Measurements from ENCODE around the gene SMAD7.

DNA sequence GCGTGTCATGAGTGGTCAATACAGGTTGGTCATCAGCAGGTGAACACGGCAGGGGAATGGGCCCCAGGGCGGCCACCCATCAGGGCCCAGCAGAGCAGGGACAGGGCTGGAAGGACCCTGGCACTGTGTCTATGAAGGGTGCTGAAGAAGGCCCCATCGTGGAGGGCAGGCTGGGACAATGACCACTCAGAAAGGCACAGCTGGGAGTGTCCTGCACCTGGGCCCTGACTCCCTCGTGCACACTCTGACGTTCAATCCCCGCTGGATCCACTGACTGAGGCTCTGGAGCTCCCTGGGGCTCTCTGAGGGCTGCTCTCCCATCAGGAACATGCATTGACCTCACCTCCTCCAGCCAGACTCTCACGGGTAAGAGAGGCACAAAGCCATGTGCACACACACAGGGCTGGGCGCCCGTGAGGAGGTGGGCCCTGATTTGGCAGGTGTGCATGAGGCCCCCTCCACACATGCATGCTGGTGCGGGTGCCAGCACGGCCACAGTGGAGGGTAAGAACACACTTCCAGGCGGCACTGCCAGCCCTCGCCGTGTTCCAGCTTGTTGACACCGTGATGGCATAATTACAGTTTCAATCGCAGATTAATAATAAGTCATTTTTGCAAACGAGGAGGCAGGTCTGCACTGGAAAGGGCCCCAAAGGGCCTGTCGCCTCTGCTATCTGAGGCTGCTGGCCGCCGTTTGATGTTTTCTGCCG, 58.5 kb downstream of the SMAD7 start:
- TF ChIP-seq POLR2A (IDR thresholded peaks at IDR 0.05): no peak
- TF ChIP-seq, protein P1, sequence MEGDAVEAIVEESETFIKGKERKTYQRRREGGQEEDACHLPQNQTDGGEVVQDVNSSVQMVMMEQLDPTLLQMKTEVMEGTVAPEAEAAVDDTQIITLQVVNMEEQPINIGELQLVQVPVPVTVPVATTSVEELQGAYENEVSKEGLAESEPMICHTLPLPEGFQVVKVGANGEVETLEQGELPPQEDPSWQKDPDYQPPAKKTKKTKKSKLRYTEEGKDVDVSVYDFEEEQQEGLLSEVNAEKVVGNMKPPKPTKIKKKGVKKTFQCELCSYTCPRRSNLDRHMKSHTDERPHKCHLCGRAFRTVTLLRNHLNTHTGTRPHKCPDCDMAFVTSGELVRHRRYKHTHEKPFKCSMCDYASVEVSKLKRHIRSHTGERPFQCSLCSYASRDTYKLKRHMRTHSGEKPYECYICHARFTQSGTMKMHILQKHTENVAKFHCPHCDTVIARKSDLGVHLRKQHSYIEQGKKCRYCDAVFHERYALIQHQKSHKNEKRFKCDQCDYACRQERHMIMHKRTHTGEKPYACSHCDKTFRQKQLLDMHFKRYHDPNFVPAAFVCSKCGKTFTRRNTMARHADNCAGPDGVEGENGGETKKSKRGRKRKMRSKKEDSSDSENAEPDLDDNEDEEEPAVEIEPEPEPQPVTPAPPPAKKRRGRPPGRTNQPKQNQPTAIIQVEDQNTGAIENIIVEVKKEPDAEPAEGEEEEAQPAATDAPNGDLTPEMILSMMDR (IDR thresholded peaks at IDR 0.05 in 4 of 5, conservative IDR thresholded peaks at IDR 0.05 in 1 of 5): no peak

Data from gastrocnemius medialis (tissue), 4 donors.